GM18517 (cell line): ENCODE data around the gene STIMATE.

Source experiments
- ATAC-seq: cut with Tn5 transposase; IDR thresholded peaks from one replicate; pipeline ENCODE4 v1.9.1; 2021; ENCODE audit warnings: mild to moderate bottlenecking, moderate library complexity; ENCODE audit not compliant: unreplicated experiment

STIMATE gene

DNA sequence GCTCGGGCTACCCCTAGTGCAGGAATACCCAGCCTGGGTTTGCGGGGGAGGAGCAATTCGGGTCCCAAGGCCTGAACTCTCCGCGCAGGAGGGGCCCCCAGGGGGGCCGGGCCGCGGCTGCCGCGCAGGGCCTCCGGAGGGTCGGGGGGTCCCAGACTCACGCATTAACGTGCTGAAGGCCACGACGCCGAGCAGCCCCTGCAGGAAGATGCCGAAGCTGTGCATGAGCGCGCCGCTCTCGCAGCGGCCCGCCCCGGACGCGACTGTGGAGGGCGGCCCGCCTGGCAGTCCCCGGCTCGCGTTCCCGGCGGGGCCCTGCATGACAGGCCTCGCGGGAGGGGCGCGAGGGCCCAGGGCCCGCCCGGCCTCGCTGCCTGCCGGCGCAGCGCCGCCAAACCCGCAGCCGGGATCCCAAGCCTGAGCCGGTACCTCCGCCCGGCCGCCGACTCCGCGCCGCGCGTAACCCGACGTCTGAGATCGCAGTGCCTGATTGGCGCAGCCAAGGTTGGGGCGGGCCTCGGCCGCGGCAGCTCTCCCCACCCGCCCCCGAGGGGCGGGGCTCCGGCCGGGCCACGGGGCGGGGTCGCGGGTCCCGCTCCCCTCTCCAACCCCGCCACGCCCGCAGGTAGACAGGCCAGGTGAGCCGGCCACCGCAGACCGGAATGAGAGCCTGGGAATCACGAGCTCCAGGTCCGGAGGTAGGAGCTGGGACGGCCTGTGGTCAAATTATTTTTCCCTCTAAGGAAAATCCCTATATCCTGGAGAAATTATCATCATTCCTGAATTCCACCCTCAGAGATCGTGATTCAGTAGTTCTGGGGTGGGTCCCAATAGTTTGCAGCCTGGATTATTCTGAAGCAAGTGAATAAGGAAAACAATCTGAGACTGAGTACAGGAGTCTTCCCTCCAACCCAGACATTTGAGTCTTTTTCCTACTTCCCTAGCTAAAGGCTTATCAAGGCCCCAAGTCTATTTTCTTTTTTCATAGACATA lies at the start of gene STIMATE:
Gene STIMATE (minus strand): TSS at position 419 of the 993 bp plus-strand sequence. CDS start 98 bp downstream, at position 321.
- ATAC-seq: peak; percentile 86

DNA sequence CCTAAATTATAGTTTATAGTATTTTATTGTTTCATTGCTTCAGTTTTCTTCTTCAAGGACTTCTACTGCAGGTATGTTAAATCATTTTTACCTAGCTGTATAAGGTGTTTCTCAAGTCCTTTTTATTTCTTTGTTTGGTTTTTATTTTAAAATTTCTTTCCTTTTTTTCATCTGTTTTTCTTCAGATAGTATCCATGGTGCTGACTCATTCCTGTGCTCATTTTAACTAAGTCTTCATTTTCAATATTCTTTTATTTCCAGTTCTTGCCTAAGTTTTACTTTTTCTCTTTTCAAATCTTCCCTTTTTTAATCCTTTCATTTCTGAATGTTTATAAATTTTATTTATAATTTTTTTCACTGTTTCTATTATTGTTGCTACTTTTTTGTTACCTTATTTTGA lies 42.3 kb upstream of the STIMATE start:
- no peak for ATAC-seq

DNA sequence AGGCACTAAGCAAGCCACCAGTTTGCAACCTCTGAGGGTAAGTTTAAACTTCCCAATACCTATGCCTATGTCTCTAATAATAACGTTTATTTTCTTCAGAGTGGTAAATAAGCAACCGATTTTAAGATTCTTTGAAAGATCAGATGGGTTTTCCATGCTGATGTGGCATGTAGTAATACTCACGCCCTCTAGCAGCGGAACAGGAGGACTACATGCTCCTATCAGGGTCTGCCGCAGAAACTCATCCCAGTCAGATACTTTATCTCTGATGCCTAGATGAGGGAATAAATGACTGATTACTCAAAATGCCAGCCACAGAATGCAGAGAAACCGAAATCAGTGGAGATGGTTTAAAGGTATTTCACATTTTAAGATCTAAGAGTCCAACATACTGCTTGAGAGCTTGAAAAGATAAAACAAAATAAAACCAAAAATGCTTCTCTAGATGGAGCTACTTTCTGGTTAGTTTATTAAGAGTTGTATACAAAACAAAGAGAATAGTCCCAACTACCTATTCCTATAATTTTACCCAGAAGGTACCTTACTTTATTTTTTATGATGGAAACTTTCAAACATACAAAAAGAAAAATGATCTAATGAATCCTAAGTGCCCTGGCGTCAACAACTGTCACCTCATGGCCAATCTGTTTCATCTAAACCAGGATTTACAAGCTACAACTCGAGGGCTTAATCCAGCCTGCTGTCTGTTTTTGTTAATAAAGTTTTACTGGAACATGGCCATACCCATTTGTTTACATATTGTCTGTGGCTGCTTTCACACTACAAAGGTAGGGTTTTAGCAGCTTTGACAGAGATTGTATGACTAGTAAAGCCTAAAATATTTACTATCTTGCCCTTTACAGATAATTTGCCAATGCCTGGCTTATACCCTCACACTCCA lies 37.5 kb upstream of the STIMATE start:
- ATAC-seq: no peak

DNA sequence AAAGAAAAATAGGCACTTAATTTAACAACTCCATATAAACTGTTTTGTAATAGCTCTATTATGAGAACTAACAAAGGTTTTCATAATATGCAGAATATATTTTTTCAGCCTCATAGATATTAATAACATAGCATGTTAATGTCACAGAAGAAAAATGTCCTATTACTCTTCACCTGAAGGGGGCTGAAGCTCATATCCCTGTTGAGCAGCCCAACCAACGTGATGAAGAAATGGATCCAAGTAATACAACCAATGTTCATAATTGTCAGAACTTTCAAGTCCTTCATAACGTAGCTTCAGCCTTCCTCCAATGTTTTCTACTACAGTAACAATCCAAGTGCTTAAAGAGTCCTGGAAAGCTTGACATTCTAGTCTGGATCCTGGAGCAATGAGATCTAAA lies 34.5 kb upstream of the STIMATE start:
- no peak for ATAC-seq

DNA sequence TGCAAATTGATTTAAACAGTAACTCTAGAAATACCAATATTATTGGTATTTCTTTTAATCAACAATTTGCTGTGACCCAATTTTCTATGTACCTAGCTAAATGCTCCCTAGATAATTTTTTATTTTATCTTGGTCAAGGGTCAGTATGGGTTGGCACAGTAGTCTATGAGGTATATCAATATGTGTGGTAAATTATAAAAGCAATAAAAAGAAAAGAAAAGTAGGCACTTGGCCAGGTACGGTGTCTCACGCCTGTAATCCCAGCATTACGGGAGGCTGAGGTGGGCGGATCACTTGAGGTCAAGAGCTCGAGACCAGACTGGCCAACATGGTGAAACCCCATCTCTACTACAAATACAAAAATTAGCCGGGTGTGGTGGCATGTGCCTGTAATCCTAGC lies 34.0 kb upstream of the STIMATE start:
- ATAC-seq: no peak

DNA sequence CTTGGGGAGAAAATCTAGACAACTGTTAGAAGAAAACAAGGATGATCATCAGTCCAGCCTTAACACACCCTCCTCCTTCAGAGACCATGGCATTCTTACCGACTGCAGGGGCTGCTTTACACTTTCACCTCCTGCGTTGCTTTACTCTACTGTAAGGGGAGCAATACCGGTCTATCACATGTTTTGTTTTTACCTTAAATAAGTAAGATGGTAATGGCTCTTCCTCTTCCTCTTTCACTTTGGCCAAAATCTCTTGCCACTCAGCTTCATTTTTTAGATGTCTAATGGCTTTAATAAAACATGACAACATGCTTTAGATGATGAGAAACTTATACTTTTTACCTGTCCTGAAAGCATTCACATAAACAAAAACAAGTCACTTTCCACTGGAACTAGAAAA lies 33.4 kb upstream of the STIMATE start:
- ATAC-seq: no peak

DNA sequence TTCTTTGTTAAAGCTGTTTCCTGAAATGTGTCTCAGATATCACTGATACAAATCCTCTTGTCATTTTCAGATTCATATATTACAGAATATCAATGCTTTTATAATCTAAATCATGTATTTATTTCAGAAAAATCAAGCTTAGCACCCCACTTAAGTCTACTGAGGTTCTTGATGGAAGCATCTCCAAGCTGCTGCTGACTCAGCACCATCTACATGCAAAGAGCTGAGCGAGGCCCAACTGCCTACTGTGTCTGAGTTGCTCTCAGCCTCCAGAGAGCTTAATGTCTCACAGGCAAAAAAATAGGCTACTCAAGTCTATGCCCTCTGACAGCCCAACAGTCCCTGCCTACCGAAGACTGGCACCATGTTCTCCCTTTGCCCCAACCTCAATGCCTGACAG lies 29.2 kb upstream of the STIMATE start:
- no peak for ATAC-seq

DNA sequence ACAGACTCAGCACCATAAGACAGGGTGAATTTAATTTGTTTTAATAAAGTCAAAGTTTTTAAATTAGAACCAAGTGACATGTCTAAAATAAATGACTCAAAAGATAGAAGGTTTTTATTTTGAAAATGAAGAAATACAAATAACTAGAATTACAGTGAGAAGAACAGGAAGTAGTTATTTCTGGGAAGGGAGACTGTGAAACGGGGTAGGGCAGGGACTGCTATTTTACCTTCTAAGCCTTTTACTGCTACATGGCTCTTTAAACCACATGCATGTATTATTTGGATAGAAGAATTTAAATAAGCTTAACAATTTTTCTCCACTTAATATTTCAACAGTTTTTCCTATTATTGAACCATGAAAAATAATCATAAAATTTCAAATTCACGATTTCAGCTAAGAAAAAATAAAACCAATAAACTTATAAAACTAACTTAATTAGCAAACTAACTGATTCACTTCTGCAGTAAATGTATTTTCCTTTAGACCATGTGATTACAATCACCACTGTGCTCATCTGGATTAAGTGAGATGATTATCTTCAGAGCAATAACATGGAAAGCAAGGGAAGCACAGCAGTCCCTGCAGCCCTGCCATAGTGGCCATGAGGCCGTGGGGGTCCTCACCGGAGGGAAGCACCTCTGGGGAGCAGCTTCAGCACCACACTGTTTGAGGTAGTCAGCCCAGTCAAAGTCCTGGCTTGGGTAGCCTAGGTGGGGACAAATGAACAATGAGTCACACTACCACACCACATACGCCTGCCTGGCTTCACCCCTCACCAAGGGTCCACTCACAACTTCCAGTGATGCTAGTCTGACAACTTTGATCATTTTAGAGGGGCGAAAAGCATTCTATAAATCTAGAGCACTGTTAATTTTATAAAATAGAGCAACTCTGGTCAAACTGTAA lies 28.3 kb upstream of the STIMATE start:
- no peak for ATAC-seq

DNA sequence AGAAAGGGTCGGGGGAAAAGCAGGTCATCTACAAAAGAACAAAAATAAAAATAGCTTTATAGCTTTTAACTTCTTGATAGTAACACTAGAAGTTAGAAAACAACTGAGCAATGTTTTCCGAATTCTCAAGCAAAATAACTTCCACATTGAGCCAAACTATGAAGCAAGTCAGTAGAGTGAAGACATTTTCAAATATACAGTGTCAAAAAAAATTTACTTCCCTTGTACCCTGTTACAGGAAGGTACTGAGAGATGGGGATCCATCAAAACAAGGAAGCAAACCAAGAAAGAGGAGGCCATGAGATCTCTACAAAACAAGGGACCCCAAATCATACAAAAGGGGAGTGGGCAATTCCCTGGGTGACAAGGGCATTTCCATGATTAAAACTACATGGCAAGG lies 26.6 kb upstream of the STIMATE start:
- no peak for ATAC-seq

DNA sequence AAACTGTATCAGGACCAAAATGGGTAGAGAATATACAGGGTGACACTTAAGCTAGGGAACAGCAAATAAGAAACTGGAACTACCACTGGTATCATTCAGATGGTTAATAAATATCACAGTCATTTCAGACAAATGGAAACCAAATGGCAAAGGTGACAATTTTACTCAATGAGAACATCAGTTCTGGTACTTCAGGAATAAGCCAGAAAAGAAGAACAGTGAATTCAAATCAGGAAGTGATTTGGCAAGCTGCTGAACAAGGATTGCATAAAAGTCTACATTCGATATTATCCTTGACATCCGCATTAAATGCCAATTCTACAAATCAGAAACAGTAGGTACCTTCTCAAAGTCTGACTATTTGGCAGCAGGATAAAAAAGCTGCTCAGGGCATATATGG lies 23.5 kb upstream of the STIMATE start:
- no peak for ATAC-seq

DNA sequence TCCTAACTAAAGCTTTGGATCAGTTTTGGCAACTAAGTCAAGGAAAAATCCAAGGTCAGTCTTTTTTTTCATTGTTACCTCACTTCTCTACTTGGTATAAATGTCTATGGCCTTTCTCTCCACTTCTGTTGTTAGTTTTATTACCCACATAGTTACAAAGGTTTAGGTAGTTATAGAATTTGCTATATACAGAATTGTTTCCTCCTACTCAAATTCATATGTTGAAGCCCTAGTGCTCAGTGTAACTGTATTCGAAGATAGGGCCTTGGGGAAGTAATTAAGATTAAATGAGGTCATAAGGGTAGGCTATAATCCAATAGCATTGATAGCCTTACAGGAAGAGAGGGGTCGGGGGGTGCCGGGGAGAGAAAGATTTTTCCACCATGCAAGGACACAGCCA lies 19.7 kb upstream of the STIMATE start:
- no peak for ATAC-seq

DNA sequence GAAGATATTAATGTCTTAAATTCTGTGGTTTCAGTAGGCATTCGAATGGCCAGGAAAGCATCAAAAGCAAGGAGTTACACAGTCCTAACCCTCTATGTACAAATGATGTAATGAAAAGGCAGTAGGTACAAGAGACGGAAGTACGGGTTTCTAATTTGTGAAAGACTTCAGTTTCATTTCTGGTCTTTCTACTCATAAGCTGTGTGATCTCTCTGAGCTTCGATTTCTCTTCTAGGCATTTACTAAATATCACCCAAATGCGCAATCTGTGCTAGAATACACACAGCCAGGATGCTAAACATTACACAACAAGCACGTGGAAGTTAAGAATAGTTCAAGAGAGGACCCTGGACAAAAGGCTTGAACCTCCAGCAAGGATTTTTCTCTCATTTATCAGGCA lies 17.9 kb upstream of the STIMATE start:
- ATAC-seq: no peak

DNA sequence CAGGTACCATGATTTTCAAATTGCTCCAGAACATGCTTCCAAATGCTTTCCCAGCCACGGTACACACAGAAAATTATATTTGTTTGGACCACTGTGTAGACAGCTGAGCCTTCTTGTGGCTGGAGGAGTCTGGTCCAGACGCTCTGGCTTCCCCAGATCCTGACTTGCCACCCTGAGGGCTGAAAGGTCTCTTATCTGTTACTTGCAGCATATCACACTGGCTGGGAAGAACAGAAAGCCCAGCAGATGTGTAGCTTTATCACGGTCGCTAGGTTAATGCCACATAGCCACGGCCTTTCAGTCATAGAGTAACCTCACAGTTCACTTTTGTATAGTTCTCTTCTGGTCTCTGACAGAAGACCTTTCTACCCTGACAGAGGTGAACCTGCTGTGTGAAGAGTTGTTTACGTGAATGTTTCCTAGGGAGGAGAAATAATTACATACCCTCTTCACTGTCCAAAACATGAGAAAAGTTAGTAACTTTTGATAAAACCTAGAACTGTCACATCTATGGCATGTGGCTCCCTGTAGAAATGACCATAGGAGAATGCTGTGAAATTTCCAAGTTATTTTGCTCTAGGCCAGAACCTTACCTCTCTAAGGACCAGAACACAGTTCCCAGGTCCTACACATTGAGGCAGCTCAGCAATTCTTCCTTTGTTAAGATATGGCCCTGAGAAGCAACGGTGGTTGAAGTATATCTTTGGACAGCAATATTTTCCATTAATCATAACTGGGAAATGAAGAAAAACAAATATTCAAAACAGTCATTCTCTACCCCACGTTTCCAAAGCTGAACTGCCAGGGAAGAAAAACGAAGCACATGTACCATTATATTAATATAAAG lies 15.8 kb upstream of the STIMATE start:
- ATAC-seq: no peak

DNA sequence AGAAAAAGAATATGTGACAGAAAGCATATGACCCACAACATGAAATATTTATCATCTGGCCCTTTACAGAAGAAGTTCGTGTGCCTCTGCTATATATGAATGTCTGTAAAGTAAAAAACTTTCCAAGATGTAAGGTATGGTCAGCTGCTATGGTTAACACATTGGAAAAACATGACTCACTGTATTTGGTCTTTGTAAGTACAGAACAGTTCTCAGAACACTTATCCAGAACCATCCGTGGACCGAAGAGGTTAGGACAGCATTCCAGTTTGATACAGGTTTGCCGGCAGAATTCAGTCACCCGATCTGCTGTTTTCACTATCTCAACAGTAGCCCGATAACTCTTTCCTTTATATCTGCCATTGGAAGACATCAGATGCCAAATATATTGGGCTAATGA lies 13.5 kb upstream of the STIMATE start:
- ATAC-seq: no peak

DNA sequence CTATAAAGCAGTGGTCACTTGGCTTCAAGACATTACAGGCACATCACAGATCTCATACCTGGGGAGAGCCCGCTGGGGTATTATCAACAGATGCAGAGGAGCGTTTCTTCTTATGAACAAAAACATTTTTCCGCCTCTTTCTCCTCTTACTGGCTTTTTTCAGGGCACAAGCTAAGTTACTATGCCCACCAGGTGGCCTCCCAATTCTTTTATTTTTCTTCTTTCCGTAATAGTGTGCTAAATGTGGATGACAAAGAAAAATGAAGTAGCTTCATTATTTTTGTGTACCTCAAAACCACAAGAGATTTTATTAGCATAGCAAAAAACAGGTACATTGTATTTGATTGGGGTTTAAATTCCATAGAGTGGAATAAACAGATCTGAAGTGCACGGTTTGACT lies 10.1 kb upstream of the STIMATE start:
- ATAC-seq: no peak

DNA sequence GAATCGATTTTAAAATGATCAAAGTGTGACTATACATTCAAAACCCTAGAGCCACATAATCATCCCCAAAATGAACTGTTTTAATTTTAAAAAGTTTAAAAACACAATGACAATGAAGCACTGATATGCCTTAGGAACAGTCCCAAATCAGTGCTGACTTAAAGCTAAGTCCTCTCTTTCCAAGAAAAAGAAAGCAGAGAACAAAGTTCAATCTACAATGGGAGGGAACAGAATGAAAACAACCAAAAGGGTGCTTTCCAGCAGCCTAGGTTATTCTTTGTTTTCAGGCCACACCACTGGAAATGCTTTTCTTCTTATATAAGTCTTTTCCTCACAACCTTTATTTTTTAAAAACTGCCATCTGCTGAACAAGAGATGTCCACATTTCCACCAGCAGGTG lies 7.2 kb upstream of the STIMATE start:
- ATAC-seq: no peak

DNA sequence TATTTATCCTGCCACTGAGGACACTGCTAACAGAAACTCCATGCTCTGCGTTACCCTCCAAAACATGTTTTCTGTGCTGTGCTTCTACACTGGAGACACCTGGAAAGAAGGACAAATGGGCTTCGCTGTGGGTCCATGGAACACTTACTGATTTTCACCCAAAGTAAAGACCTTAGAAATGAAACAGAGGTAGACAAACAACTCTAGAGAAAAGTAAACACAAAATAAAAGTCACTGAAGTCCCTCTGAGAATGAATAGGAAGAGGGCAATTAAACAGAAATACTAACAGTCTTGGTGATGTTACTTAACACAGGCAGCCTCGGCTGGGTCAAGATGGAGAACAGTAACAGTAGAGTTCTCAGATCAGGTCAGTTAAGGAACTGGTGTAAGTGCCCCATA lies 6.7 kb upstream of the STIMATE start:
- no peak for ATAC-seq

DNA sequence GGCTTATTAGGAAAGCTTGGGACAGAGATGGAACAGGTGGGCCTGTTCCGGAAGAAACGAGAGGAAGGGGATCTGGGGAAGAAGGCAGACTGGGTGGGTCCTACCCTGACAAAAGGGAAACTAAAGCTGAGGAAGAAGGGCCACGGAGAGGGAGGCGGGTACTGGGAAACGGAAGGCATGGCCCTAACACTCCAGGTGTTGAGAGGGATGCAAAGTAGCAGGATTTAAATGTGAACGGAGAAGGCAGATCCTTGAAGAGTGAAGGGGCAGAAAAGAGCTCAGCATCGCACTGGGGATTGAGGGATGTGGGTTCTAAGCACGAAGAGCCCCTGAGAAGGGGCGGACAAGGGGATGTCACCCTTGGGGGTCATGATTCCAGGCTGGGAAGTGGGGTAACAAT lies 735 bp downstream of the STIMATE start:
- no peak for ATAC-seq

DNA sequence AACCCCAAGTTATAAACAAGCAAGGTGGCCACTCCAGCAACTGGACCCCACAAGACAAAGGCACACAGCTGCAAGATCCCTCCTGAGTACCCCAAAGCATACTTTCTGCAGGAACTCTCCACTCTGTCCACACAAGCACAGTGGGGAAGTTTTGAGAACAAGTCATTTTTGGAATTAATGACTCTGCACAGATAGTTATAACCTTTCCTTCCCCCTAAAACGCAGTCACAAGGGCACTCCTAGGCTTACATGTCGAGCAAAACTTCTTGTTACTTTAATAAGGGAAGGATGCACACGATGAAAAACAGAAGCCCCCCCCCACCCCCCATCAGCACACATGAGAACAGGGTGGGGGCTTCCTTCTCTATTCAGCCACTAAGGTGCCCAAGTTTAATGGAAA lies 1.2 kb downstream of the STIMATE start:
- no peak for ATAC-seq

DNA sequence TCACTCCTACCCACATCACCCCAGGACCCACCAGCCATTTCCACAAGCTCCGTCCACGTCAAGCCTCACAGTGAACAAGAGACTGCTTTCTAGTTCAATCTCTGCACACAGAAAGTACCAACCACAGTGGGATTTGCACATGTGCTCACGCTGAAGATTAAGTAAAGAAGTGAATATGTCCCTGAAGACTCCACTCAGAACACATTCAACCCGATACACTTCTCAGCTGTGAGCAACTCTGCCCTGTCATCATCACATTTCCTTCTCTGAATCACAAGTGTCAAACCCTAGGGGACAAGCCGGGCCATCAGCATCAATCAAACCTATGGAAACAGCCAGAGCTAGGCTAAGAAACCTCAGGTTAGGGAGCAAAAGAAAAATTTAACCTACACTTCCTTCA lies 1.9 kb downstream of the STIMATE start:
- ATAC-seq: no peak
